ENCODE data around the gene MCF2L2. TPM values are rescaled to one million over a fixed set of nuclear protein-coding genes. Genes with fewer than 3 reads are reported as not detected.
A peak's percentile ranks its signal among the peaks of the same experiment; 100 is the strongest.

The MCF2L2 gene
- total RNA-seq, 1 experiment from 2014 or later = 0.24 TPM

GRCh38 chr3:183370391-183370790 lies 58.0 kb downstream of the MCF2L2 start:
- DNase-seq (ENCODE audit: low read depth) = no peak

- no peak for DNase-seq (ENCODE audit: low read depth)
Measured at GRCh38 chr3:183369627-183370026, 58.8 kb downstream of the MCF2L2 start.

GRCh38 chr3:183369117-183369516 lies 59.3 kb downstream of the MCF2L2 start:
- peak; percentile 19 for DNase-seq (ENCODE audit: low read depth)

- no peak for DNase-seq (ENCODE audit: low read depth)
Measured at GRCh38 chr3:183360971-183361624, 67.3 kb downstream of the MCF2L2 start.

- no peak for DNase-seq (ENCODE audit: low read depth)
Measured at GRCh38 chr3:183359036-183359435, 69.4 kb downstream of the MCF2L2 start.

- DNase-seq (ENCODE audit: low read depth) = no peak
Measured at GRCh38 chr3:183357564-183358079, 70.8 kb downstream of the MCF2L2 start.

- no peak for DNase-seq (ENCODE audit: low read depth)
Measured at GRCh38 chr3:183356920-183357319, 71.5 kb downstream of the MCF2L2 start.

GRCh38 chr3:183354874-183355273 lies 73.5 kb downstream of the MCF2L2 start:
- no peak for DNase-seq (ENCODE audit: low read depth)

- no peak for DNase-seq (ENCODE audit: low read depth)
Measured at GRCh38 chr3:183354325-183354831, 74.0 kb downstream of the MCF2L2 start.

- DNase-seq (ENCODE audit: low read depth) = no peak
Measured at GRCh38 chr3:183353421-183353820, 75.0 kb downstream of the MCF2L2 start.

- DNase-seq (ENCODE audit: low read depth) = no peak
Measured at GRCh38 chr3:183350164-183350563, 78.3 kb downstream of the MCF2L2 start.

GRCh38 chr3:183349421-183350157 lies 78.8 kb downstream of the MCF2L2 start:
- no peak for DNase-seq (ENCODE audit: low read depth)

GRCh38 chr3:183342824-183343223 lies 85.6 kb downstream of the MCF2L2 start:
- no peak for DNase-seq (ENCODE audit: low read depth)

GRCh38 chr3:183341545-183342288 lies 86.7 kb downstream of the MCF2L2 start:
- no peak for DNase-seq (ENCODE audit: low read depth)

GRCh38 chr3:183340222-183340621 lies 88.2 kb downstream of the MCF2L2 start:
- no peak for DNase-seq (ENCODE audit: low read depth)

- DNase-seq (ENCODE audit: low read depth) = no peak
Measured at GRCh38 chr3:183339461-183340086, 88.8 kb downstream of the MCF2L2 start.

- no peak for DNase-seq (ENCODE audit: low read depth)
Measured at GRCh38 chr3:183338520-183338919, 89.9 kb downstream of the MCF2L2 start.

GRCh38 chr3:183332487-183332886 lies 95.9 kb downstream of the MCF2L2 start:
- no peak for DNase-seq (ENCODE audit: low read depth)

- DNase-seq (ENCODE audit: low read depth) = no peak
Measured at GRCh38 chr3:183331498-183331897, 96.9 kb downstream of the MCF2L2 start.

- no peak for DNase-seq (ENCODE audit: low read depth)
Measured at GRCh38 chr3:183330881-183331280, 97.5 kb downstream of the MCF2L2 start.

- DNase-seq (ENCODE audit: low read depth) = no peak
Measured at GRCh38 chr3:183329543-183329942, 98.9 kb downstream of the MCF2L2 start.

- peak; percentile 43 for DNase-seq (ENCODE audit: low read depth)
Measured at GRCh38 chr3:183328823-183329222, 99.6 kb downstream of the MCF2L2 start.
